ENCODE results near the gene UBL4A. TPM values are rescaled to one million over a fixed set of nuclear protein-coding genes. Genes with fewer than 3 reads are reported as not detected.

The UBL4A gene
- total and polyA plus RNA-seq, 5 donors from 2014 or later, result 12.5 to 59.5 (median 55.0) TPM

GRCh38 chrX:154478728-154479622 lies 7.4 kb downstream of the UBL4A start, which contains the start of gene LAGE3:
Gene LAGE3, minus strand, starts transcription at chrX:154479281. Its CDS starts 366 bp downstream, at chrX:154478915.
- peaks cover 0 to 34% (median 5%) of the 10 kb centered on the region in 4 donors for H3K4me1 Mint-ChIP-seq
- H3K4me1 ChIP-seq (ENCODE audit: control insufficient read depth, insufficient read depth, low read length, poor library complexity, severe bottlenecking), result peaks cover 14% of the 10 kb centered on the region
- peak within 1 kb of the TSS; percentile 35 for H3K4me3 ChIP-seq (ENCODE audit: low read depth, low read length)
- no peaks in the 10 kb centered on the region for H3K9me3 Mint-ChIP-seq
- peak; percentile 87 to 93 (median 91) for DNase-seq
- H3K36me3 ChIP-seq (ENCODE audit: control insufficient read depth, insufficient read depth, low read length), result no peaks in the 10 kb centered on the region
- H3K27me3 Mint-ChIP-seq, result no peaks in the 10 kb centered on the region
- H3K36me3 Mint-ChIP-seq, result no peaks in the 10 kb centered on the region
- peak within 1 kb of the TSS; percentile 83 for H3K27ac ChIP-seq (ENCODE audit: insufficient read depth, low read length, poor library complexity, severe bottlenecking)
- H3K27me3 ChIP-seq (ENCODE audit: control insufficient read depth, insufficient read depth, low read length), result no peaks in the 10 kb centered on the region
- H3K27ac Mint-ChIP-seq, result peak within 1 kb of the TSS; percentile 43 to 90 (median 84)
- H3K9me3 ChIP-seq (ENCODE audit: control insufficient read depth in 2 of 2, low read length in 2 of 2), result no peaks in the 10 kb centered on the region
- ATAC-seq (ENCODE audit: low read depth in 2 of 2), result peak; percentile 88 to 89
- H3K4me3 Mint-ChIP-seq, result peak within 1 kb of the TSS; percentile 79 to 92 (median 84)

GRCh38 chrX:154477891-154478477 lies 8.4 kb downstream of the UBL4A start:
- peaks cover 0 to 28% (median 5%) of the 10 kb centered on the region in 4 donors for H3K4me1 Mint-ChIP-seq
- DNase-seq (no peak), ATAC-seq (ENCODE audit: low read depth in 2 of 2) (no peak)
- peak overlapping the region; percentile 79 to 92 (median 84) for H3K4me3 Mint-ChIP-seq
- peak overlapping the region; percentile 35 for H3K4me3 ChIP-seq (ENCODE audit: low read depth, low read length)
- no peaks in the 10 kb centered on the region for H3K9me3 ChIP-seq (ENCODE audit: control insufficient read depth in 2 of 2, low read length in 2 of 2)
- no peaks in the 10 kb centered on the region for H3K9me3 Mint-ChIP-seq
- H3K36me3 Mint-ChIP-seq, result no peaks in the 10 kb centered on the region
- peak overlapping the region in 2 of 3 donors; percentile 79 to 80 for H3K27ac Mint-ChIP-seq
- H3K27ac ChIP-seq (ENCODE audit: insufficient read depth, low read length, poor library complexity, severe bottlenecking), result peak overlapping the region; percentile 83
- H3K36me3 ChIP-seq (ENCODE audit: control insufficient read depth, insufficient read depth, low read length), result no peaks in the 10 kb centered on the region
- H3K4me1 ChIP-seq (ENCODE audit: control insufficient read depth, insufficient read depth, low read length, poor library complexity, severe bottlenecking), result peaks cover 14% of the 10 kb centered on the region
- H3K27me3 ChIP-seq (ENCODE audit: control insufficient read depth, insufficient read depth, low read length), result no peaks in the 10 kb centered on the region
- no peaks in the 10 kb centered on the region for H3K27me3 Mint-ChIP-seq

- H3K4me3 Mint-ChIP-seq, result no peak overlapping the region
- H3K27me3 Mint-ChIP-seq, result no peaks in the 10 kb centered on the region
- Histone ChIP-seq H3K4me3 (ENCODE audit: low read depth, low read length) (no peak overlapping the region), H3K27ac (ENCODE audit: insufficient read depth, low read length, poor library complexity, severe bottlenecking) (no peak overlapping the region), H3K36me3 (ENCODE audit: control insufficient read depth, insufficient read depth, low read length) (no peaks in the 10 kb centered on the region), H3K4me1 (ENCODE audit: control insufficient read depth, insufficient read depth, low read length, poor library complexity, severe bottlenecking) (peaks cover 14% of the 10 kb centered on the region), H3K27me3 (ENCODE audit: control insufficient read depth, insufficient read depth, low read length) (no peaks in the 10 kb centered on the region), H3K9me3 (ENCODE audit: control insufficient read depth in 2 of 2, low read length in 2 of 2) (no peaks in the 10 kb centered on the region)
- H3K4me1 Mint-ChIP-seq, result peaks cover 0 to 22% (median 5%) of the 10 kb centered on the region in 4 donors
- peak overlapping the region in 1 of 3 donors; percentile 32 for H3K27ac Mint-ChIP-seq
- no peak for ATAC-seq (ENCODE audit: low read depth in 2 of 2)
- H3K9me3 Mint-ChIP-seq, result peaks cover 0 to under 1% (median 0%) of the 10 kb centered on the region in 7 donors
- no peak for DNase-seq
- no peaks in the 10 kb centered on the region for H3K36me3 Mint-ChIP-seq
Observed at GRCh38 chrX:154476821-154477220, 9.6 kb downstream of the UBL4A start.

- no peaks in the 10 kb centered on the region for H3K27me3 ChIP-seq (ENCODE audit: control insufficient read depth, insufficient read depth, low read length)
- no peaks in the 10 kb centered on the region for H3K27me3 Mint-ChIP-seq
- H3K4me3 Mint-ChIP-seq, result no peak overlapping the region
- no peak for ATAC-seq (ENCODE audit: low read depth in 2 of 2)
- DNase-seq, result no peak
- peaks cover 9% of the 10 kb centered on the region for H3K36me3 ChIP-seq (ENCODE audit: control insufficient read depth, insufficient read depth, low read length)
- peaks cover 0 to 1% (median 0%) of the 10 kb centered on the region in 7 donors for H3K9me3 Mint-ChIP-seq
- H3K27ac Mint-ChIP-seq, result no peak overlapping the region
- peaks cover 0 to 13% (median 2%) of the 10 kb centered on the region in 4 donors for H3K4me1 Mint-ChIP-seq
- peaks cover 6% of the 10 kb centered on the region for H3K4me1 ChIP-seq (ENCODE audit: control insufficient read depth, insufficient read depth, low read length, poor library complexity, severe bottlenecking)
- no peak overlapping the region for H3K4me3 ChIP-seq (ENCODE audit: low read depth, low read length)
- H3K27ac ChIP-seq (ENCODE audit: insufficient read depth, low read length, poor library complexity, severe bottlenecking), result no peak overlapping the region
- no peaks in the 10 kb centered on the region for H3K9me3 ChIP-seq (ENCODE audit: control insufficient read depth in 2 of 2, low read length in 2 of 2)
- no peaks in the 10 kb centered on the region for H3K36me3 Mint-ChIP-seq
Observed at GRCh38 chrX:154473683-154474082, 12.7 kb downstream of the UBL4A start.

GRCh38 chrX:154472685-154473632 lies 13.5 kb downstream of the UBL4A start:
- no peaks in the 10 kb centered on the region for H3K27me3 Mint-ChIP-seq
- H3K4me3 ChIP-seq (ENCODE audit: low read depth, low read length), result no peak overlapping the region
- no peak overlapping the region for H3K27ac ChIP-seq (ENCODE audit: insufficient read depth, low read length, poor library complexity, severe bottlenecking)
- no peak overlapping the region for H3K4me3 Mint-ChIP-seq
- H3K27me3 ChIP-seq (ENCODE audit: control insufficient read depth, insufficient read depth, low read length), result no peaks in the 10 kb centered on the region
- no peaks in the 10 kb centered on the region for H3K9me3 ChIP-seq (ENCODE audit: control insufficient read depth in 2 of 2, low read length in 2 of 2)
- peaks cover 2% of the 10 kb centered on the region for H3K4me1 ChIP-seq (ENCODE audit: control insufficient read depth, insufficient read depth, low read length, poor library complexity, severe bottlenecking)
- ATAC-seq (ENCODE audit: low read depth in 2 of 2), result no peak
- peaks cover 0 to 11% (median 2%) of the 10 kb centered on the region in 4 donors for H3K4me1 Mint-ChIP-seq
- H3K36me3 Mint-ChIP-seq, result no peaks in the 10 kb centered on the region
- no peak for DNase-seq
- peaks cover 10% of the 10 kb centered on the region for H3K36me3 ChIP-seq (ENCODE audit: control insufficient read depth, insufficient read depth, low read length)
- H3K9me3 Mint-ChIP-seq, result peaks cover 0 to 1% (median 0%) of the 10 kb centered on the region in 7 donors
- H3K27ac Mint-ChIP-seq, result peak overlapping the region in 1 of 3 donors; percentile 56

- Mint-ChIP-seq H3K4me1 (peaks cover 0 to 5% (median under 1%) of the 10 kb centered on the region in 4 donors), H3K9me3 (peaks cover 0 to 1% (median 0%) of the 10 kb centered on the region in 7 donors), H3K27me3 (no peaks in the 10 kb centered on the region), H3K27ac (peak overlapping the region in 1 of 3 donors; percentile 47), H3K36me3 (no peaks in the 10 kb centered on the region), H3K4me3 (no peak overlapping the region)
- Histone ChIP-seq H3K27ac (ENCODE audit: insufficient read depth, low read length, poor library complexity, severe bottlenecking) (no peak overlapping the region), H3K9me3 (ENCODE audit: control insufficient read depth in 2 of 2, low read length in 2 of 2) (no peaks in the 10 kb centered on the region), H3K4me1 (ENCODE audit: control insufficient read depth, insufficient read depth, low read length, poor library complexity, severe bottlenecking) (no peaks in the 10 kb centered on the region), H3K27me3 (ENCODE audit: control insufficient read depth, insufficient read depth, low read length) (no peaks in the 10 kb centered on the region), H3K4me3 (ENCODE audit: low read depth, low read length) (no peak overlapping the region), H3K36me3 (ENCODE audit: control insufficient read depth, insufficient read depth, low read length) (peaks cover 10% of the 10 kb centered on the region)
- DNase-seq, result no peak
- no peak for ATAC-seq (ENCODE audit: low read depth in 2 of 2)
Observed at GRCh38 chrX:154471839-154472684, 14.4 kb downstream of the UBL4A start.
